NCI-H2107 treated with DMSO at 0.1 percent for 48 hours (cell line): Measurements from ENCODE around the gene GOLGA8J.
"Not testable (repeated sequence)": the region's sequence is repeated elsewhere in the genome, so short reads cannot be mapped to it uniquely, and the experiment has no call there.

Experiments used
- DNase-seq: peaks from one replicate; lab custom pipeline; 2025; ENCODE audit not compliant: unreplicated experiment; lab: John Stamatoyannopoulos, UW

GOLGA8J gene

DNA sequence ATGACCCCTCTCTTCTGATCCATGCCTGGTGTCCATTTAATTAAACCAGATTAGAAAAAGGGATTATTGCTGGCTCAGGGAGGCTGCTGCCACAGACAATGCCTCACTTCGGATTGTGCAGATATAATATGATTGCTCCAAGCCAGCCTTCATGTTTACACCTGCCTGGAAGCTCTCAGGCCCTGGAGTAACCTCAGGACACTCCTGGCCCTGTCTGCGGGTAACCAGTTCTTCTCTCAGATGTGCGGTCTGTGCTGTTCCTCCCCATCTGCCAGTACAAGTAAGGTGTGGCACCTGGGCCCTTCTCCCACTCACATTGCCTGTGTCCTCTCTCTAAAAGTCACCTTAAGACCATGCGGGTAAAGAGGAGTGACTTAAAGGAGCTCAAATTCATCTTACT is 8.8 kb upstream of the GOLGA8J start:
- DNase-seq = no peak

- not testable (repeated sequence) for DNase-seq
These were observed 1.9 kb upstream of the GOLGA8J start for GRCh38 chr15:30080816-30081215.

DNA sequence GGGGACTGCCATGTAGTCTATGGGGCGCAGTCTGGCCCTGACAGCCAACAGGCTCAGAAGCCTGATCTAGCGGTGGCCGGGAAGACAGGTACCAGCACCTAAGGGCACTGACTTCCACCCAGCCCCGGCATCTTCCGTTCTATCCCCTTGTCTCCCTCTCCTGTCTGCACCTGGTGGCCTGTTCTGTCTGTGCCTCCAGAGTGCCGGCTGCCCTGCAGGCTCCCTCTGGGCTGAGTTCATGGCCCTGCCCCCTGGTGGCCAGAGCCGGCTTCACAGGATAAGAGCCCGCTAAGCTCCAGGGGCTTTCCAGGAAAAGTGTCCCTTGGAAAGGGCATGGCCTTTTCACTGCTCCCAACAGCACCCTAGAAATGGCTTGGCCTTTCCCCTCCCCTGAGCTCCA is 15.1 kb downstream of the GOLGA8J start:
- DNase-seq = not testable (repeated sequence)

DNA sequence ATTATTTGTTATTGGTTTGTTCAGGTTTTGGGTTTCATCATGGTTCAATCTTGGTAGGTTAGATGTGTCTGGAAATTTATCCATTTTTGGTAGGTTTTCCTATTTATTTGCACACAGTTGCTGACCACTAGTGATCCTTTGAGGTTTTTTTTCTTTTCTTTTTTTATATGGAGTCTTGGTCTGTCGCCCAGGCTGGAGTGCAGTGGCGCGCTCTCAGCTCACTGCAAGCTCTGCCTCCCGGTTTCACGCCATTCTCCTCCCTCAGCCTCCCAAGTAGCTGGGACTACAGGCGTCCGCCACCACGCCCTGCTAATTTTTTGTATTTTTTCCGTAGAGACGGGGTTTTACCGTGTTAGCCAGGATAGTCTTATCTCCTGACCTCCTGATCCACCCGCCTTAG is 20.1 kb downstream of the GOLGA8J start:
- not testable (repeated sequence) for DNase-seq

GRCh38 chr15:30103941-30104507 is 21.3 kb downstream of the GOLGA8J start:
- not testable (repeated sequence) for DNase-seq

DNA sequence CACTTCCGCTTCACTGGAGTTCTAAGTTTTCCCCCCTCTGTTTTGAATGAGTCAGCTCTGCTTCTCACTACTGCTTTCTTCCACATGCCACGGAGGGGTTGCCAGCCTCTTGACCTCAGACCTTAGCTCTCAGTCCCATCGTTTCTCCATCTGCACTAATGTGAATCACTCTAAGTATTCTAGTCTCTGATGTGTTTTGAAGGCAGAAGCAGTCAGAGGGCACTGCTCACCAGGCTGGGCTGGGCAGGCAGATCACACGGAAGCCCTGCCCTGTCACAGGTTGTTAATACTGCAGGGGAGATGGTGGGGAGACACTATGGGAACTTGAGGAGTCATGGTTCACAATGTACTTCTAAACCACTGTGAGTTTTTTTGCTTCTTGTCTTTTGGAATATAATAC is 27.8 kb downstream of the GOLGA8J start:
- DNase-seq = not testable (repeated sequence)

- DNase-seq = not testable (repeated sequence)
These were observed 47.3 kb downstream of the GOLGA8J start for GRCh38 chr15:30130066-30130465.

- DNase-seq = not testable (repeated sequence)
These were observed 52.0 kb downstream of the GOLGA8J start, which contains the start of gene GOLGA8T for GRCh38 chr15:30134751-30135150. Gene GOLGA8T, plus strand, starts transcription at chr15:30135051. Its CDS starts 98 bp downstream, at chr15:30135149.
